Stimulated activated CD4-positive, alpha-beta T cell treated with anti-CD3 and anti-CD28 coated beads, Interleukin-2, amount 100 ng/mL, for 48 hours (primary cell): ENCODE measurements around the gene SLC25A21.
"Not testable (repeated sequence)": the region's sequence is repeated elsewhere in the genome, so short reads cannot be mapped to it uniquely, and the experiment has no call there.

Source experiments
- DNase-seq, 2 donors: peaks; one replicate each; pipeline ENCODE4 v3.0.0-alpha.2; 2020

The SLC25A21 gene

DNA sequence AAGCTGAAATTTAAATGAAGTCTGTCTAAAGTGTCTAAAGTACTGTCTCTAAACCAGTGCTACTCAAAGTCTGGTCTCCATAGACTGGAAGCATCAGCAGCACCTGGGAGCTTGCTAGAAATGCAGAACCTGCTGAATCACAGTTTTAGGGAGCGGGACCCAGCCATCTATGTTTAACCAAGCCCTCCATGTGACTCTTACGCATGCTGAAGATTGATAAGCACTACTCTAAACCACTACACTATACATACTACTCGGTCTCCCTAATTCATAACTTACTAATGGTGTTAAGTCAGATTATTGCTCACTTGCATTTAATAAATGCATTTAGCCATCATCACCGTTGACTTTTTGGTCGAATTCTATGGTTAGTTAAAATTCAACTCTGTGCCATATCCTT is 88.8 kb downstream of the SLC25A21 start:
- DNase-seq: no peak

DNA sequence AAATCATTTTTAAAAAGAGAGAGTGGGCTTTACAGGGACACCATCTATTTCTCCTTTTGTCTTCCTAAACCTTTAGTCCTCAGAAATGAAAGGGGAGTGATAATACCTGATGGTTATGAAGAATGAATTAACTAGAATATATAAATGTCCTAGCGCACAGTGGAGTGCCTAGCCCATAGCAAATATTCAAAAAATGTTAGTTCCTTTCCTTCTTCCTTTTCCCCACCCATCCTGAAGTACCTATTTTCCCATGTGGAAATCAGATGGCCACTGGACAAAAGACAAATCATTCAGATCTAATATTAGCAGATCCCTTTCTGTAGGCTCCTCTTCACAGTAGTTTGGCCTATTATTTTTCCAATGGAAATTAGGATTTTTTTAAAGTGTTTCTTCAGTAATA is 90.0 kb downstream of the SLC25A21 start:
- no peak for DNase-seq

- DNase-seq: no peak
Measured at GRCh38 chr14:37081856-37082255, 90.5 kb downstream of the SLC25A21 start.

GRCh38 chr14:37081218-37081617 is 91.2 kb downstream of the SLC25A21 start:
- no peak for DNase-seq

- DNase-seq: no peak
Measured at GRCh38 chr14:37078131-37078530, 94.3 kb downstream of the SLC25A21 start.

GRCh38 chr14:37074320-37074719 is 98.1 kb downstream of the SLC25A21 start:
- DNase-seq: not testable (repeated sequence)

DNA sequence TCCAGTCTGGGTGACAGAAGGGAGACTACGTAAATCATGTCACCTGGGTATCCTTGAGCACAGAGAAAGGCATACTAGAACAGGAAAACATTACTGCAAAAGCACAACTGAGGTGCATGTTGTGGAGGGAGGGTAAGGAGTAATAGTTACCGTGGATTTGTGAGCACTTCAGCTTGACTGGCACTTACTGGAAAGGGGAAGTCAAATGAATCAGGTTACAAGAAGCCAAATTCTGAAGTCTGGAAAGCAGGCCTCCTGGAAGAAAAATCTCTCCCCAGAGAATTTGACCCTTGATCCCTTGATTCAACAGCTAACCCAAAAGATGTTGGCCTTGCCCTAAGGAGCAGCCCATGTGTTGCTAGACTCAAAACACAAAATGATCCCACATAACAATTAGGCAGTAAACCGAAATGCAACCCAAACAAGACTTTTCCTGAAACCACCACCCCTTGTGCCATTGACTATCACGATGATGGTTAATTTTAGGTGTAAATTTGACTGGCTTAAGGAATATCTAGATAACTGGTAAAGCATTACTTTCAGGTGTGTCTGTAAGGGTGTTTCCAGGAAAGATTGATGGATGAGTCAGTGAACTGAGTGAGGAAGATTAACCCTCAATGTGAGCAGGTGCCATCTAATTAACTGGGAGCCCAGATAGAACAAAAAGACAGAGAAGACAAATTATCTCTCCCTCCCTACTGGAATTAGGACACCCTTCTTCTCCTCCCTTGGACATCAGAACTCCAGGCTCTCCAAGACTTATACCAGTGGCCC is 108.8 kb downstream of the SLC25A21 start:
- DNase-seq: no peak

- no peak for DNase-seq
Measured at GRCh38 chr14:37062191-37062803, 110.1 kb downstream of the SLC25A21 start.

- no peak for DNase-seq
Measured at GRCh38 chr14:37061697-37062096, 110.7 kb downstream of the SLC25A21 start.

DNA sequence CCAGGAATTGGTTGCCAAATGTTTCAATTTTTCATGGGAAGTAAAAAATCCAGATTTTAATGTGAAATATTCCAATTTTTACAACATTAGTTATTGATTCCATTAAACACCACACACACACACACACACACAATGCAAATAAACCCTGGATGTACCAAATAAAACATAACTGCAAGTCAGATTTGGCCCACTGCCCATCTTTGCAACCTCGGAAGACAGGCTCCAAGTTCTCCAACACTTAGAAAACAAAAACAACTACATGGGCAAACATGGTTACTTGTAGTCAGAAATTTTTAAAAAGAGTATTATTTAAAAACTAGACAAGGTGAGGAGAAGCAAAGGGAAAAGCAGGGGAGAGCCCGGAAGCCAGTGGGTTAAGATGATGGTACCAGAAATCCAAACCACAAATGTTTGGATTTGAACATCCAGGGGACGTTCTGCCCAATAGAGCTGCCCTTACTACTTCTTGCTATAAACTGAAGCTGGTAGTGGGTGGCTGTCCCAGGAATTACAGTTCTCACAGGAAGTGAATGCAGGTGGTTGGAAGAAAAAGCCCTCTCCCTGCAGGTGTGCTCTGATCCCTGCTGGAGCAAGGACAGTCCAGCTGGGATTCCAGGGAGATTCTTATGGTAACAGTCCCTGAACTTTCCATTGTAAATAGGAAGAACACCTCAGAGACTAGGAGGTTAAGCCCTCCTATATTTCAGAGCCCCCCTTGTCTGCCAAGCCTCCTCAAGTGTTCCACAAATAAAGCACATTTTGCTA is 111.7 kb downstream of the SLC25A21 start:
- no peak for DNase-seq

GRCh38 chr14:37057776-37058175 is 114.6 kb downstream of the SLC25A21 start:
- no peak for DNase-seq

- DNase-seq: no peak
Measured at GRCh38 chr14:37056473-37056872, 115.9 kb downstream of the SLC25A21 start.

DNA sequence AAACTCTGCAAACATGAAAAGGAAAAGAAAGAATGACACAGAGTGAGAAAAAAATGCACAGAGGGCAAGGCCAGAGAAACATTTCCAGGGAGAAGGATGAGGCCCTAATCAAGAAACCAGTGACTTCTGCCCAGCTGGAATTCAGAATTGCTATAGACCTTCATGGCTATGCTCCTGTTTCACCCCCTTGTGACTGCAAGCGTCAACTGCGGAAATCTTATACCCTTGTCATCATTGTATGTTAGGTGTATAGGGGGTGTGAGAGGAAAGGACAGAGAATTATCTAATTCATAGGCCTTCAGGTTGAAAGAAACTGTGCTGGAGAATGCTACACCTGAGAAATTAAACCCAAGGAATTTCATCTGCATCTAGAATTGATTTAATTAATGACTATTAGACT is 117.5 kb downstream of the SLC25A21 start:
- DNase-seq: no peak

DNA sequence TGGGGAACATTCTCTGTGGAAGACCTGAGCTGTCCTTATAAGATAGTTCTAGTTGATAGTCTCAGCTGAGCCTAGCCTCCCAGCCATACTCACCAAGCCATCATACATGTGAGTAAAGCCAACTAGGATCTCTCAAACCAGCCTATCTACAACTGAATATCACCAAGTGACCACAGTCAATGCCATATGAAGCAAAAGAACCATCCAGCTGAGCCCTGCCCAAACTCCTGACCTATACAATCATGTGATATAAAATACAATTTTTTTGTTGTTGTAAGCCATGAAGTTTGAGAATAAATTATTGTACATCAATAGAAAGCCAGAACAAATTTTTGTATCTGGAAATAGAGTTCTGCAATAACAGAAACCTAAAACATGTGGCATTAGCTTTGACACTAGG is 118.3 kb downstream of the SLC25A21 start:
- no peak for DNase-seq

DNA sequence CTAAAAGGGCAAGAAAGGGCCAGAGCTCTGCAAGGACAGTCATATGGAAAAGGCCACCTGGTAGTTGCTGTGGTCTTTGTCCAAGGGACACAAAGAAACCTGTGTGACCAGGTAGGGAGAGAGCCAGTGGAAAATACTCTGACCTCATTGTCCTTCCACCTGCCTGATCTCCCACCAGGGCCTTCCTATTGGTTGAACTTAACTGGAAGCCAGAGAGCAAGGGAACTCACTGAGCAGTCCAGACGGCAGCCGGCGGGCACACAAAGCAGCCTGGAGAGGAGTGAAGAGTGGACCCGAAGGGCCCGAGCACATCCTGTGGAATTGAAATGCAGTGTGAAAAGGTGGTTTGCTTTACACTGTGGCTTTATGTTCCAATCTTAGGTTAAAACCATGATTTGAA is 120.7 kb downstream of the SLC25A21 start:
- DNase-seq: no peak

GRCh38 chr14:37051153-37051552 is 121.3 kb downstream of the SLC25A21 start:
- no peak for DNase-seq

DNA sequence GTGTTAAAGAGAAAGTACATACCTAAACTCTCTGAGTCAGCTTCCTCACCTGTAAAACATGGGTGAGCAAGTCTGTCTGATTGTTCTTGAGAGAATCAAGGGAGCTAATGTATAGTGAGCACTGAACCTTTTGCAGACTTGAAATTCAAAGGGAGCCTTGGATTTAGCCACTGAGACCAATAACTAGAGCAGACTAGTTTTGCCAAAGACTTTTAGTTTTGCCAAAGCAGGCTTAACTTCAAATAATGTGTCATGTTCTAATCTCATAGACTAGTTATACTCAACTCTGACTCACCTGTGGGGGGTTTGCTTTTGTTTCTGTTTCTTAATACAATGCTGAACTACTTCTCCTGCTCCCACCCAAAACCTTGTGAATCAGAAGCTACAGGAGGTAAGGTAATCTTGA is 123.7 kb downstream of the SLC25A21 start:
- no peak for DNase-seq

DNA sequence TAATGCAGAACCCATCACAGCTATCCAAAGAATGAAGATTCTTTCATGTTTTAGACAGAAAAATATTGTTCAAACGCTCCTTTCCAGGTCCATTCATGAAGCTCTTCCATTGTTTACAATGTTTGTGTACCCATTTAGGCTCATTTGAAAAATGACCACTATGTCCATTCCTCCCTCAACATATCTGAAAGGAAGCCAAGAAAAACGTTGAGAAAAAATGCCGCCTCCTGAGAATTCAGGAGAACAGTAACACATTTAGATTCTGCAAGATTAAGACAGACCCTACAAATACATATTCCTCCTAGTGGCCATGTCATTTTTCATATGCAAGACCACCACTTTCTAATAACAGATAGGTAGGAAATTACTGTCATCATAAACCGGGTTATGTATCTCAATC is 124.4 kb downstream of the SLC25A21 start:
- no peak for DNase-seq

GRCh38 chr14:37047226-37047625 is 125.2 kb downstream of the SLC25A21 start:
- DNase-seq: no peak

GRCh38 chr14:37046815-37047214 is 125.6 kb downstream of the SLC25A21 start:
- DNase-seq: no peak

- DNase-seq: no peak
Measured at GRCh38 chr14:37045340-37046061, 126.9 kb downstream of the SLC25A21 start.

DNA sequence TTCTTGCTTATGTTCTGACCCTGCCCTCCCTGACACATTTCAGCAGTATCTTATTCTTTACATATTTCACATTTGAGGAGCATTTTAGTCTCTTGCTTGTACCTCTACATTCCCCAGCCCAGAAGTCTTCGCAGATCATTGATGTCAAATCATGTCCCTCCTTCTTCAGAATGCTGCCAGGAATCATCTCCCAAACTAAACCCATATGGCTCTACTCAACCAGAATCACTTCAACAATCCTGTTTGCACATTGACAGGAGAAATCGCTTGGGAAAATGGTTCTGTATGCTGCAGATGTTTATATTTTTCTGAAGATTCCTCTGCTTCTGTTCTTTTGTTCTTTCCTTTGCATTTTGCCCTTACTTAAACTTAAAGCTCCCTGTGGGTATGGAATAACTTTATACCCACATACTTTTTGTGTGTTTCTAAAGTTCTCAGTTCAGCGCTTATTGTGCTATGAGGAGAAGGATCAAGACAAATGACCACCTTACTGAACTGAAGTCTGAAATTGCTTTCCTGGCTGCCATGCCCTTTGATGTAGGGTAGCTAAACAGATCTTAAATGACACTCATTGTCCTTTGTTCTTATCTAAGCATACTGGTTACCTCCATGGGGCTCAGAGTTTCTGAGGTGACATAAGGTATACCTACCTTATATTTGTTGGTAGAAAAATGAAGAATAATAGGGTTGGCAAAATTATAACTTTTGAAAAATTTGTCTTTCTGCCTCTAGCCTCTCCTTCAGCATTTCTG is 134.6 kb downstream of the SLC25A21 start:
- no peak for DNase-seq
